Fibroblast of villous mesenchyme (primary cell): Measurements from ENCODE around the gene CACNA1C. TPM values are rescaled to one million over a fixed set of nuclear protein-coding genes. Genes with fewer than 3 reads are reported as not detected.

Experiments used
- DNase-seq: peaks from one replicate; pipeline ENCODE4 v3.0.0-alpha.2; 2010; ENCODE audit warnings: low read depth
- H3K4me3 ChIP-seq: 2 replicates; pipeline ENCODE4 v1.5.1; 2011; ENCODE audit warnings: low read depth, mild to moderate bottlenecking, low read length
- total RNA-seq: library from RNA; depleted of rRNA; stranded (reverse); fragments of >200 nt; gene quantifications from 2 replicates; pipeline ENCODE4 v1.2.3, GENCODE V29; 2012
- TF ChIP-seq, protein P1 (sequence below): IDR thresholded peaks from 2 replicates; pipeline ENCODE4 v1.5.1; 2012; ENCODE audit warnings: low read depth, mild to moderate bottlenecking, low read length; ENCODE audit not compliant: insufficient read depth

Gene CACNA1C
- total RNA-seq, 1 donor, result 11.7 TPM

DNA sequence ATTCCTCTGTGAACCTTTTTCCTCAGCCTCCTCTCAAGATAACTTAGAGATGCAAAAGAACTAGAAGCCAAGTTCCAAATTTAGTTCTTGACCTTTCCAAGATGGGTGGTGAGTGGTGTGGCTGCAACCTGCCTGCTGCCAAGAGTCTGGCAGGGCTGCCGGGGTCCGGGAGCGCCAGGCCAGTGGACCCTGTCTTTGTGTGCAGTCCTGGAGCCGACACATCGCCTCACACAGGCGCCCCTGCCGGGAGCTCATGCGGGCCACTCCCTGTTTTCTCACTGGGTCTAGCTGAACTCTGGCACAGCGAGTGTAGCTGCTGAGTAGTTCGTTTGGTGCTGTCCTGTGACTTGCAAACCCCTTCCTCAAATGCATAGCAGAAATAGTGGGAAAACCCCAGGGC, 84.9 kb downstream of the CACNA1C start:
- no peak for DNase-seq
- TF ChIP-seq, protein P1, sequence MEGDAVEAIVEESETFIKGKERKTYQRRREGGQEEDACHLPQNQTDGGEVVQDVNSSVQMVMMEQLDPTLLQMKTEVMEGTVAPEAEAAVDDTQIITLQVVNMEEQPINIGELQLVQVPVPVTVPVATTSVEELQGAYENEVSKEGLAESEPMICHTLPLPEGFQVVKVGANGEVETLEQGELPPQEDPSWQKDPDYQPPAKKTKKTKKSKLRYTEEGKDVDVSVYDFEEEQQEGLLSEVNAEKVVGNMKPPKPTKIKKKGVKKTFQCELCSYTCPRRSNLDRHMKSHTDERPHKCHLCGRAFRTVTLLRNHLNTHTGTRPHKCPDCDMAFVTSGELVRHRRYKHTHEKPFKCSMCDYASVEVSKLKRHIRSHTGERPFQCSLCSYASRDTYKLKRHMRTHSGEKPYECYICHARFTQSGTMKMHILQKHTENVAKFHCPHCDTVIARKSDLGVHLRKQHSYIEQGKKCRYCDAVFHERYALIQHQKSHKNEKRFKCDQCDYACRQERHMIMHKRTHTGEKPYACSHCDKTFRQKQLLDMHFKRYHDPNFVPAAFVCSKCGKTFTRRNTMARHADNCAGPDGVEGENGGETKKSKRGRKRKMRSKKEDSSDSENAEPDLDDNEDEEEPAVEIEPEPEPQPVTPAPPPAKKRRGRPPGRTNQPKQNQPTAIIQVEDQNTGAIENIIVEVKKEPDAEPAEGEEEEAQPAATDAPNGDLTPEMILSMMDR, result no peak
- no peak overlapping the region for H3K4me3 ChIP-seq

DNA sequence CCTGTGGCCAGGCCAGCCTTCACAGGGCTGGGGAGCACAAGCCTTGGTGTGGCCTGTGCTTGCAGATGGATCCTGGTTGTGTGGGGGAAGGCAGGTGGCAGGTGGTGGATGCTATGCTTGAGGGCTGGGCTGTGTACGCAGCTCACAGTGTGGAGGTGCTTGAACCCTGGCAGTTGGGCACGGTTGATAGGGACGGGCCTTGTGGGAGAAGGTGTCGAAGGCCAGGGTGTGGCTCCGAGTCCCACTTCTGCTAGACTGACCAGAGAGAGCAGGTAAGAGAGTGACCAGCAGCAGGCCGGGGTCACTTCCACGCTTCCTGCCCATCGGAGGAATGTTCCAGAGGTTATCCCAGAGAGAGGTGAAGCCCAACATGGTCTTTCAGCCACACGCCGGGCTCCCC, 85.5 kb downstream of the CACNA1C start:
- TF ChIP-seq, protein P1, result no peak
- DNase-seq, result no peak
- H3K4me3 ChIP-seq, result no peak overlapping the region

DNA sequence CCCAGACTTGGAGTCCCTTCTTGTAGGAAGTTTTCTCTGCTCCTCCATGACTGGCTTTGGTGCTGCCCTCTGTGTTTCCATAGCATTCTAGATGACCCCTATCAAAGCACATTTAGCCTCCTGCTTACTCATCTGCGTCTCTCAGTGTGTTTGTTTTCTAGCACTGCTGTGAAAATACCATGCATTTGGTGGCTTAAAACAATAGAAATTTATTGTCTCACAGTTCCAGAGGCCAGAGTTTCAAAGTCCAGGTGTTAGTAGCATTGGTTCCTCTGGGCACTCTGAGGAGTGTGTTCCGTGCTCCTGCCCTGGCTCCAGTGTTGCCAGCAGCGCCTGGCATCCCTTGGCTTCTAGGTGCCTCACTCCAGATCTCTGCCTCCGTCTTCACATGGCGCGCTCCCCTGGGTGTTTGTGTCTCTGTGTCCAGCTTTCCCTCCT, 86.1 kb downstream of the CACNA1C start:
- TF ChIP-seq, protein P1, result no peak
- DNase-seq, result peak; percentile 6
- no peak overlapping the region for H3K4me3 ChIP-seq

DNA sequence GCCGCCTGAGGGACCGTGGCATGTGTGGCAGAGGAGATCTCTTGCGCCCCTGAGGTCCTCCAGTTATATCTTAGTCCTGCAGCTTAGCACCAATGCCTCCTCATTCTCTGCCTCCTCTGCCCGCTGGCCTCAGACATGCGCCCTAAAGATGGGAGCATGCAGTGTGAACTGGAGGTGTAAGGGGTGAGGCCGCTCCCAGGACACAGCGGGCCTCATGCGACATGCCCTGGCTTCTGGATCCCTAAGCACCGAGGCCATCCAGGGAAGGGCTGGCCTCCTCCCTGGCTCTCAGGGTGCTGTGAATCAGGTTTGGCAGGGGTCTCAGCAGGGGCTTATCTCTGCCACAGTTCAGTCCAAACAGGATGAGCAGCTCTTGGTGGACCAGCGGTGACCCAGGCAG, 86.9 kb downstream of the CACNA1C start:
- H3K4me3 ChIP-seq, result no peak overlapping the region
- TF ChIP-seq, protein P1, result no peak
- DNase-seq, result no peak

DNA sequence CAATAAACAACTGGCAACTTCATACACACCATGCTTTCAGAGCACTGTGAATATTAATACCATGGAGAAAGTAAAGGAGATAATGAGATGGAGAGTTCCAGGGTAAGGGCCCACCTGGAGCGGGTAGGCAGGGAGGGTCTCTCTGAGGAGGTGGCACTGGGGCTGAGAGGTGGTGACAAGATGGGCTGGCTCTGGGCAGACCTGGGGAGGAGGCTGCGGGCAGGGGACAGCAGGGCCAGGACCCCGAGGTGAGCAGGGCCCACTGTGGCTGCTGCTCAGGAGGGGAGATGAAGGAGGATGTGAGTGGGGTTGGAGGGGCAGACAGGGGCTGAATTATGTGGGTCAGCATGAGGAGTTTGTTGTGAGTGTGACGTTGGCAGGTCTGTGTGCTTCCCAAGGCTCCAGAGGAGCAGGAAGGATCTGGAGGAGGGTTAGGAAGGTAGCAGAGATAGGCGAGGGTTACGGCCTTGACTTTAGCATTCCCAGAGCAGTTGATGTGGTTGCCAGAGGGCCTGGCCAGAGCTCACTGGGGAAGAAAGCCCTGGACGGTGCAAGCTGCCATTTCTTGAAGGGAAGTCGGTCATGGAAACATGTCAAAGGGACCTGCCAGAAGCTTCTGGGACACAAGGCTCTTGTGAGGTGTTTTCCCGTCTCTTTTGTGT, 88.2 kb downstream of the CACNA1C start:
- DNase-seq, result no peak
- TF ChIP-seq, protein P1, result no peak
- H3K4me3 ChIP-seq, result no peak overlapping the region

DNA sequence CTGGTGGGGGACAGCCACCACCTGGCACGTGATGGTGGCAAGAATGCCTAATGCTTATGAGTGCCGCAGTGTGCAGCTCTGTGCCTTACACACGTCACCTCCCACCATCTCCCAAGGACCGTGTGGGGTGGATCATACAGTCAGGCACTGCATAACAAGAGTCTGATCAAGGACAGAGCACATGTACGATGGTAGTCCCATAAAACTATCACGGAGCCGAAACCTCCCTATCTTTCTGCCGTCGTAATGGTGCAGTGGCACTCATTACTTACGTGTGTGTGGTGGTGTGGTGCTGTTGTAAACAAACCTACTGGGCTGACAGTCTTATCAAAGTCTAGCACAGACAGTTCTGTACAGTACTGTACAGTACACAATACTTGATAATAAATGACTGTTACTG, 89.3 kb downstream of the CACNA1C start:
- TF ChIP-seq, protein P1, result no peak
- no peak for DNase-seq
- no peak overlapping the region for H3K4me3 ChIP-seq

DNA sequence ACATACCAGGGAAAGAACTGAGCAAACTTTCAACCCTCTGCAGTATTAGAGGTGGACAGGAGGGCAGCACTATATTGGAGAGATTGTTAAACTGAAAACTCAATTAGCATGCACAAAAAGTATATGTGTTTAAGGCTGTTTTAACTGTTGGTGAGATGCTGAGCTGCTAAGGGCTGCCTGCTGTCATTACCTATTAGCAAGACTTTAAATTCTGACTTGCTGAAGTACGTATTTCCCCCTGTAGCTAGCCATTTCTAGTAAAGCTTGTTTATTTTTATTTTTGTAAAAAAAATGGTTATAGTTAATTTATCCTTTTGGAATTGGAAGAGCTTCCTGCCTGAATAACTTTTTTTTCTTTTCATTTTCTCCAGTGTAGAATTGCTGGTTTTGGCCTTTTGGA, 92.2 kb downstream of the CACNA1C start:
- TF ChIP-seq, protein P1, result no peak
- no peak for DNase-seq
- H3K4me3 ChIP-seq, result no peak overlapping the region
